Hypothalamus (tissue), 51 donors: ENCODE data around the gene TIMELESS.
"Not testable (repeated sequence)": the region's sequence is repeated elsewhere in the genome, so short reads cannot be mapped to it uniquely, and the experiment has no call there.

ENCODE experiments used
- DNase-seq, 51 donors: peaks; one replicate each; lab custom pipeline; 2025; lab: John Stamatoyannopoulos, UW

Gene TIMELESS

GRCh38 chr12:56448860-56449621 is at the start of gene TIMELESS:
Gene TIMELESS (minus strand): TSS chr12:56449426. CDS start chr12:56434170, 15,256 bp downstream.
- peak; percentile 59 to 99 (median 90) for DNase-seq

- DNase-seq: not testable (repeated sequence)
These were observed 49.1 kb upstream of the TIMELESS start for GRCh38 chr12:56498126-56498902.

GRCh38 chr12:56496704-56497103 is 47.5 kb upstream of the TIMELESS start:
- peak in 29 of 51 donors; percentile 1 to 72 (median 30) for DNase-seq

GRCh38 chr12:56494481-56494880 is 45.3 kb upstream of the TIMELESS start:
- not testable (repeated sequence) for DNase-seq

- not testable (repeated sequence) for DNase-seq
These were observed 44.8 kb upstream of the TIMELESS start for GRCh38 chr12:56494106-56494415.

- DNase-seq: not testable (repeated sequence)
These were observed 44.3 kb upstream of the TIMELESS start for GRCh38 chr12:56493409-56494105.

GRCh38 chr12:56490360-56490759 is 41.1 kb upstream of the TIMELESS start:
- no peak for DNase-seq

GRCh38 chr12:56488041-56488955 is 39.1 kb upstream of the TIMELESS start, which contains the start of gene GLS2:
Gene GLS2 (minus strand): TSS chr12:56488161. CDS start chr12:56488118, 43 bp downstream.
- peak in 48 of 51 donors; percentile 10 to 90 (median 57) for DNase-seq

GRCh38 chr12:56487448-56488040 is 38.3 kb upstream of the TIMELESS start:
- peak in 22 of 51 donors; percentile 0 to 65 (median 29) for DNase-seq

- no peak for DNase-seq
These were observed 37.5 kb upstream of the TIMELESS start for GRCh38 chr12:56486694-56487093.

GRCh38 chr12:56484566-56484965 is 35.3 kb upstream of the TIMELESS start:
- DNase-seq: no peak

GRCh38 chr12:56479625-56480024 is 30.4 kb upstream of the TIMELESS start:
- no peak for DNase-seq

- no peak for DNase-seq
These were observed 28.4 kb upstream of the TIMELESS start for GRCh38 chr12:56477521-56478225.

GRCh38 chr12:56476972-56477432 is 27.8 kb upstream of the TIMELESS start:
- no peak for DNase-seq

GRCh38 chr12:56476143-56476542 is 26.9 kb upstream of the TIMELESS start:
- DNase-seq: no peak

GRCh38 chr12:56474389-56474788 is 25.2 kb upstream of the TIMELESS start:
- no peak for DNase-seq

GRCh38 chr12:56469007-56469930 is 20.0 kb upstream of the TIMELESS start:
- peak in 22 of 51 donors; percentile 1 to 52 (median 13) for DNase-seq
